Measurements from ENCODE around the gene TTC28. TPM values are rescaled to one million over a fixed set of nuclear protein-coding genes. Genes with fewer than 3 reads are reported as not detected.

TTC28 gene
- total RNA-seq, 1 experiment from 2014 or later: 0.12 TPM

DNA sequence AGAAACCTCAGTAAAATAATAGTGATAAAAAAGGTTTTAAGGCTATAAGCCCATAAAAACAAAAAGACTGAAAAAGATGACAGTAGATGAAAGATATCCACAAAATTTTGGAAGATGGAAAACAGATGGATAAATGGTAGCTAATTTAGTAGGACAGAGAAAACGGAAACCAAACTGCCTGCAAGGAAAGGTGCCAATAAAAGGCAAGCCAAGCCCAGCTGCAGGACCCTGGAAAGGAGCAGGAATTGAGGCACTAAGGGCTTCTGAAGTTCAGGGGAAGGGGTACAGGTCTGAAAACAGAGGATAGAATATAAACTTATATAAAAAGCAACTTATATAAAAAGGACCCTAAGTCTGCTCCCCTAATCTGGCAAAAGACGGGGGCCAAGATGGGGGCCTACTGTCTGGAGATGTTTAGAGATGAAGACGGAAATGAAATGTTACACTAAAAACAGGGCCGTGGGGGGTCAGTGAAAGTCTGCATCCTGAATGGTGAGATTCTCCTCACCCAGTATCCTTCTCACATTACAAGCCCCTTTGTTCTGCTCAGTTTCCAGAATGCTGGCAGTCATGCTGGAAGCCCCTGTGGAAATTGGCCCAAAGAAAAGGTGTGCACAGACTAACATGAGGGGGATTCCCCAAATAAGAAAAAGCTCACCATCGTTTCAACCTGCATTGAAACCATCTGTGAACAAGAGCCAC, 491.3 kb downstream of the TTC28 start:
- H3K9me3 ChIP-seq (ENCODE audit: control insufficient read depth in 1 of 2, insufficient read depth in 1 of 2, low read depth in 1 of 2, low read length in 2 of 2): no peaks in the 10 kb centered on the region
- no peak overlapping the region for H2AFZ ChIP-seq (ENCODE audit: low read depth, low read length, poor library complexity, severe bottlenecking)
- ChIA-PET RAD21 (ENCODE audit: low non-redundant PET in 1 of 2, low total read pairs in 2 of 2, uncharacterized antibody in 2 of 2, unreplicated experiment in 2 of 2) (no interaction called here), POLR2A (no interaction called here), CTCF (no interaction called here)
- H3K27me3 ChIP-seq (ENCODE audit: insufficient read depth, low read length): peaks cover 53% of the 10 kb centered on the region
- no TSS peak for BruUV-seq (replicated peaks)
- TF ChIP-seq, protein P1, sequence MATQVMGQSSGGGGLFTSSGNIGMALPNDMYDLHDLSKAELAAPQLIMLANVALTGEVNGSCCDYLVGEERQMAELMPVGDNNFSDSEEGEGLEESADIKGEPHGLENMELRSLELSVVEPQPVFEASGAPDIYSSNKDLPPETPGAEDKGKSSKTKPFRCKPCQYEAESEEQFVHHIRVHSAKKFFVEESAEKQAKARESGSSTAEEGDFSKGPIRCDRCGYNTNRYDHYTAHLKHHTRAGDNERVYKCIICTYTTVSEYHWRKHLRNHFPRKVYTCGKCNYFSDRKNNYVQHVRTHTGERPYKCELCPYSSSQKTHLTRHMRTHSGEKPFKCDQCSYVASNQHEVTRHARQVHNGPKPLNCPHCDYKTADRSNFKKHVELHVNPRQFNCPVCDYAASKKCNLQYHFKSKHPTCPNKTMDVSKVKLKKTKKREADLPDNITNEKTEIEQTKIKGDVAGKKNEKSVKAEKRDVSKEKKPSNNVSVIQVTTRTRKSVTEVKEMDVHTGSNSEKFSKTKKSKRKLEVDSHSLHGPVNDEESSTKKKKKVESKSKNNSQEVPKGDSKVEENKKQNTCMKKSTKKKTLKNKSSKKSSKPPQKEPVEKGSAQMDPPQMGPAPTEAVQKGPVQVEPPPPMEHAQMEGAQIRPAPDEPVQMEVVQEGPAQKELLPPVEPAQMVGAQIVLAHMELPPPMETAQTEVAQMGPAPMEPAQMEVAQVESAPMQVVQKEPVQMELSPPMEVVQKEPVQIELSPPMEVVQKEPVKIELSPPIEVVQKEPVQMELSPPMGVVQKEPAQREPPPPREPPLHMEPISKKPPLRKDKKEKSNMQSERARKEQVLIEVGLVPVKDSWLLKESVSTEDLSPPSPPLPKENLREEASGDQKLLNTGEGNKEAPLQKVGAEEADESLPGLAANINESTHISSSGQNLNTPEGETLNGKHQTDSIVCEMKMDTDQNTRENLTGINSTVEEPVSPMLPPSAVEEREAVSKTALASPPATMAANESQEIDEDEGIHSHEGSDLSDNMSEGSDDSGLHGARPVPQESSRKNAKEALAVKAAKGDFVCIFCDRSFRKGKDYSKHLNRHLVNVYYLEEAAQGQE (IDR thresholded peaks at IDR 0.05; ENCODE audit: low read depth): no peak
- no peak for TF ChIP-seq EZH2 (IDR thresholded peaks at IDR 0.05)
- no peak for TF ChIP-seq TCF7L2 (IDR thresholded peaks at IDR 0.05; ENCODE audit: borderline replicate concordance, extremely low read depth, insufficient read depth, insufficient read length)
- no peak for TF ChIP-seq POLR2A (IDR thresholded peaks at IDR 0.05; ENCODE audit: borderline replicate concordance, extremely low read depth, insufficient read depth, insufficient read length)
- TF ChIP-seq JUND (IDR thresholded peaks at IDR 0.05): no peak
- no peak for TF ChIP-seq EZH2phosphoT487 (IDR thresholded peaks at IDR 0.05; ENCODE audit: borderline replicate concordance)
- TF ChIP-seq, protein P2, sequence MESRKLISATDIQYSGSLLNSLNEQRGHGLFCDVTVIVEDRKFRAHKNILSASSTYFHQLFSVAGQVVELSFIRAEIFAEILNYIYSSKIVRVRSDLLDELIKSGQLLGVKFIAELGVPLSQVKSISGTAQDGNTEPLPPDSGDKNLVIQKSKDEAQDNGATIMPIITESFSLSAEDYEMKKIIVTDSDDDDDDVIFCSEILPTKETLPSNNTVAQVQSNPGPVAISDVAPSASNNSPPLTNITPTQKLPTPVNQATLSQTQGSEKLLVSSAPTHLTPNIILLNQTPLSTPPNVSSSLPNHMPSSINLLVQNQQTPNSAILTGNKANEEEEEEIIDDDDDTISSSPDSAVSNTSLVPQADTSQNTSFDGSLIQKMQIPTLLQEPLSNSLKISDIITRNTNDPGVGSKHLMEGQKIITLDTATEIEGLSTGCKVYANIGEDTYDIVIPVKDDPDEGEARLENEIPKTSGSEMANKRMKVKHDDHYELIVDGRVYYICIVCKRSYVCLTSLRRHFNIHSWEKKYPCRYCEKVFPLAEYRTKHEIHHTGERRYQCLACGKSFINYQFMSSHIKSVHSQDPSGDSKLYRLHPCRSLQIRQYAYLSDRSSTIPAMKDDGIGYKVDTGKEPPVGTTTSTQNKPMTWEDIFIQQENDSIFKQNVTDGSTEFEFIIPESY (IDR thresholded peaks at IDR 0.05; ENCODE audit: extremely low read depth, insufficient replicate concordance, low read length): no peak
- TF ChIP-seq ZNF274 (IDR thresholded peaks at IDR 0.05; ENCODE audit: low read depth, low read length): no peak
- no peak for TF ChIP-seq POLR2AphosphoS5 (IDR thresholded peaks at IDR 0.05; ENCODE audit: low read depth, low read length)
- TF ChIP-seq SP1 (IDR thresholded peaks at IDR 0.05; ENCODE audit: low read depth): no peak
- no peak for TF ChIP-seq CBX3 (IDR thresholded peaks at IDR 0.05; ENCODE audit: low read depth)
- TF ChIP-seq ELF1 (IDR thresholded peaks at IDR 0.05; ENCODE audit: borderline replicate concordance, low read depth): no peak
- no peak for TF ChIP-seq FOSL1 (IDR thresholded peaks at IDR 0.05; ENCODE audit: low read depth)
- no peak for TF ChIP-seq ZFX (IDR thresholded peaks at IDR 0.05)
- no peak for TF ChIP-seq EGR1 (IDR thresholded peaks at IDR 0.05; ENCODE audit: low read depth)
- TF ChIP-seq, protein P3, sequence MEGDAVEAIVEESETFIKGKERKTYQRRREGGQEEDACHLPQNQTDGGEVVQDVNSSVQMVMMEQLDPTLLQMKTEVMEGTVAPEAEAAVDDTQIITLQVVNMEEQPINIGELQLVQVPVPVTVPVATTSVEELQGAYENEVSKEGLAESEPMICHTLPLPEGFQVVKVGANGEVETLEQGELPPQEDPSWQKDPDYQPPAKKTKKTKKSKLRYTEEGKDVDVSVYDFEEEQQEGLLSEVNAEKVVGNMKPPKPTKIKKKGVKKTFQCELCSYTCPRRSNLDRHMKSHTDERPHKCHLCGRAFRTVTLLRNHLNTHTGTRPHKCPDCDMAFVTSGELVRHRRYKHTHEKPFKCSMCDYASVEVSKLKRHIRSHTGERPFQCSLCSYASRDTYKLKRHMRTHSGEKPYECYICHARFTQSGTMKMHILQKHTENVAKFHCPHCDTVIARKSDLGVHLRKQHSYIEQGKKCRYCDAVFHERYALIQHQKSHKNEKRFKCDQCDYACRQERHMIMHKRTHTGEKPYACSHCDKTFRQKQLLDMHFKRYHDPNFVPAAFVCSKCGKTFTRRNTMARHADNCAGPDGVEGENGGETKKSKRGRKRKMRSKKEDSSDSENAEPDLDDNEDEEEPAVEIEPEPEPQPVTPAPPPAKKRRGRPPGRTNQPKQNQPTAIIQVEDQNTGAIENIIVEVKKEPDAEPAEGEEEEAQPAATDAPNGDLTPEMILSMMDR (IDR thresholded peaks at IDR 0.05 in 2 of 3, conservative IDR thresholded peaks at IDR 0.05 in 1 of 3; ENCODE audit: borderline replicate concordance in 1 of 3, insufficient read depth in 1 of 3, low read depth in 2 of 3, low read length in 2 of 3): no peak
- TF ChIP-seq, protein P4, sequence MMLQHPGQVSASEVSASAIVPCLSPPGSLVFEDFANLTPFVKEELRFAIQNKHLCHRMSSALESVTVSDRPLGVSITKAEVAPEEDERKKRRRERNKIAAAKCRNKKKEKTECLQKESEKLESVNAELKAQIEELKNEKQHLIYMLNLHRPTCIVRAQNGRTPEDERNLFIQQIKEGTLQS (IDR thresholded peaks at IDR 0.05): no peak
- no peaks in the 10 kb centered on the region for H3K36me3 ChIP-seq (ENCODE audit: control insufficient read depth in 1 of 2, insufficient read depth in 2 of 2, low read length in 2 of 2)
- H3K4me2 ChIP-seq (ENCODE audit: low read length): no peak overlapping the region
- no peaks in the 10 kb centered on the region for H3K9me2 ChIP-seq (ENCODE audit: insufficient read depth)
- H3K9ac ChIP-seq (ENCODE audit: low read length): no peak overlapping the region
- H4K20me1 ChIP-seq (ENCODE audit: insufficient read depth): no peaks in the 10 kb centered on the region
- no peak for ATAC-seq
- H3K4me1 ChIP-seq (ENCODE audit: control insufficient read depth in 1 of 2, insufficient read depth in 2 of 2, low read length in 2 of 2): no peaks in the 10 kb centered on the region
- intact Hi-C loops (cut with micrococcal nuclease): no loop called here
- H3K79me2 ChIP-seq (ENCODE audit: insufficient read depth, low read length): no peaks in the 10 kb centered on the region
- no peak overlapping the region for H3K27ac ChIP-seq (ENCODE audit: low read depth, low read length)
- no peak for DNase-seq (ENCODE audit: low read depth, low spot score)
- no peak overlapping the region for H3K4me3 ChIP-seq (replicated peaks in 1 of 2; ENCODE audit: low read depth in 1 of 2, low read length in 2 of 2)
